ENCODE results near the gene DMD. TPM values are rescaled to one million over a fixed set of nuclear protein-coding genes. Genes with fewer than 3 reads are reported as not detected.

DMD gene
- total RNA-seq, 1 donor from 2014 or later, result 2.5 TPM

GRCh38 chrX:31179203-31179602 lies 2032.1 kb downstream of the DMD start:
- Histone ChIP-seq H3K27me3 (ENCODE audit: control insufficient read depth, insufficient read depth, low read length) (no peaks in the 10 kb centered on the region), H3K4me3 (ENCODE audit: low read depth, low read length) (no peak overlapping the region), H3K36me3 (ENCODE audit: control insufficient read depth, insufficient read depth, low read length) (no peaks in the 10 kb centered on the region)
- no peak for DNase-seq (ENCODE audit: low read depth)
- no peak for TF ChIP-seq CTCF (IDR thresholded peaks at IDR 0.05; ENCODE audit: insufficient read depth, low read length, poor library complexity, severe bottlenecking)

DNA sequence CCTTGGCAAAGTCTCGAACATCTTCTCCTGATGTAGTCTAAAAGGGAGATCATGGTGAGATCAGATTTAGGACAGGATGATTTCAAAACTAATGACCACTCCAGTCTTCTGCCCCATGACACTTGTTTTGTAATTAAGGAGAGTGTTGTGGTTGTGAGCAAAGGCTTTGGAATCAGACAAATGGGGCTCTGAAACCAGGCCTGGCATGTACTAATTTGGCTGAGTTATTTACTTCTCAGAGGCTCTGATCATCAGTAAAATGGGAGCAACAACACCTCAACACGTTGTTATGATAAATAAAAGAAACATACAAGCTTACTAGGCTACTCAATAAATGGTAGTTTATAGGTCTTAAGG lies 2032.6 kb downstream of the DMD start:
- no peaks in the 10 kb centered on the region for H3K27me3 ChIP-seq (ENCODE audit: control insufficient read depth, insufficient read depth, low read length)
- H3K36me3 ChIP-seq (ENCODE audit: control insufficient read depth, insufficient read depth, low read length), result no peaks in the 10 kb centered on the region
- no peak for DNase-seq (ENCODE audit: low read depth)
- H3K4me3 ChIP-seq (ENCODE audit: low read depth, low read length), result no peak overlapping the region
- TF ChIP-seq CTCF (IDR thresholded peaks at IDR 0.05; ENCODE audit: insufficient read depth, low read length, poor library complexity, severe bottlenecking), result no peak

DNA sequence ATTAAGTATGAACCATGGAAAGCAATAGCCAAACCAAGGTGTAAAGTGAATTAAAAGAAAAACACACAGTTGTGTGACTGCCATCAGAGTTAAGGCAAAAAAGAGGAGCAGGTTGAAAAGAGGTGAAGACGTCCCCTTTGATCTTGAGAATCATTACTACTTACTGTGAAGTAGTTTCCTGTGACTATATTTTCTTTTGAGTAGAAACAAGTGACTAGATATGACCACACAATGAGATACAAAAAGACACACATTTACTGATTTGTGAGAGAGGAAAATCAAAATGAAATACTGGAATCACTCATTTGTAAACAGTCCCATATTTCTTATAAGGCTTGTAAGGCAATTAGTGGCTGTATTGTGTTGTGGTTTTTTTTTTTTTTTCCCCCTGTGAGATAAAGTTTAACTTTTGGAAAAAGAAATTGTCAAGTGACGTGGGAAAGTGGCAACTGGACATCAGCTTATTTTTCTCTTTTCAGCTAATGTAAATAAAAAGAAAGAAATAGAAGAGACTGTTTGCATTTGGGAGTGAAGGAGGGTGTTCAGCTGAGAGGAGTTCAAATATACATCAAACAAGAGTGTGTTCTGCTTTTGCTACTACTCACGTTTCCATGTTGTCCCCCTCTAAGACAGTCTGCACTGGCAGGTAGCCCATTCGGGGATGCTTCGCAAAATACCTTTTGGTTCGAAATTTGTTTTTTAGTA lies 2033.1 kb downstream of the DMD start:
- no peak overlapping the region for H3K4me3 ChIP-seq (ENCODE audit: low read depth, low read length)
- TF ChIP-seq CTCF (IDR thresholded peaks at IDR 0.05; ENCODE audit: insufficient read depth, low read length, poor library complexity, severe bottlenecking), result no peak
- H3K27me3 ChIP-seq (ENCODE audit: control insufficient read depth, insufficient read depth, low read length), result no peaks in the 10 kb centered on the region
- no peaks in the 10 kb centered on the region for H3K36me3 ChIP-seq (ENCODE audit: control insufficient read depth, insufficient read depth, low read length)
- DNase-seq (ENCODE audit: low read depth), result no peak

DNA sequence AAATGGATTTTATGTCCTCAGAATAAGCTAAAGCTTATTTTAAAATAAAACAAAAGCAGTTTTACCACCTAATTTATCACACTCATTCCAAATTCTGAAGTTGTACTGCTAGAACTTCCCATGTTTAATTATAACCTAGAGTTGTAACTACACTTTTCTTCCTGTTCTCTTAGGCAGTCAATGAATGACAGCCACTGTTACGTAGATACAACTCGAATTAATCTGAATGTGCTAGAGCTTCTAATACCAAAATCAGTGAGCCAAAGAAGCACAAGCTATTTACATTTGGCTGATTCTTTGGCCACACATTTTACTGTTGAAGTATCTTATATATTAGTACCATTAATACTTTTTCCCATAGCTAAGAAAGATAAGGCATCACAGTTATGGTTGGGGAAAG lies 2040.6 kb downstream of the DMD start:
- DNase-seq (ENCODE audit: low read depth), result no peak
- no peak for TF ChIP-seq CTCF (IDR thresholded peaks at IDR 0.05; ENCODE audit: insufficient read depth, low read length, poor library complexity, severe bottlenecking)
- H3K36me3 ChIP-seq (ENCODE audit: control insufficient read depth, insufficient read depth, low read length), result no peaks in the 10 kb centered on the region
- no peaks in the 10 kb centered on the region for H3K27me3 ChIP-seq (ENCODE audit: control insufficient read depth, insufficient read depth, low read length)
- H3K4me3 ChIP-seq (ENCODE audit: low read depth, low read length), result no peak overlapping the region

DNA sequence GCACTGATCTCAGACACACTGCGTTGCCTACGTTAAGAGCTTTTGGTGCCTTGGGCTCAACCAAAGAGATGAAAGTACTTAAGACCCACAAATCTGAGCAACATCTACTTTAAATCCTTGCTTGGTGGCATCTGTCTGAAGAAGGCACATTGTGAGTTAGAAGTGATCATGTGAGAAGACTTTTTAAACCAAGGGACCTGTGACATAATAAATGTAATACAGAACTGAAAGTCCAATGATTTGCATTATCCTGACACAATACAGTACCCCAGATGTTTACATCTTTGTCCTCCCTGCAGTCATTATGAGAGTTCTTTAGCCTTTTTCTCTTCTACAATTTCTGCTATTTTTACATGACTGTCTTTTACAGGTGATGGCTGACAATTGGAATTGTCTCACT lies 2042.8 kb downstream of the DMD start:
- no peak for DNase-seq (ENCODE audit: low read depth)
- no peaks in the 10 kb centered on the region for H3K27me3 ChIP-seq (ENCODE audit: control insufficient read depth, insufficient read depth, low read length)
- no peaks in the 10 kb centered on the region for H3K36me3 ChIP-seq (ENCODE audit: control insufficient read depth, insufficient read depth, low read length)
- no peak for TF ChIP-seq CTCF (IDR thresholded peaks at IDR 0.05; ENCODE audit: insufficient read depth, low read length, poor library complexity, severe bottlenecking)
- H3K4me3 ChIP-seq (ENCODE audit: low read depth, low read length), result no peak overlapping the region

DNA sequence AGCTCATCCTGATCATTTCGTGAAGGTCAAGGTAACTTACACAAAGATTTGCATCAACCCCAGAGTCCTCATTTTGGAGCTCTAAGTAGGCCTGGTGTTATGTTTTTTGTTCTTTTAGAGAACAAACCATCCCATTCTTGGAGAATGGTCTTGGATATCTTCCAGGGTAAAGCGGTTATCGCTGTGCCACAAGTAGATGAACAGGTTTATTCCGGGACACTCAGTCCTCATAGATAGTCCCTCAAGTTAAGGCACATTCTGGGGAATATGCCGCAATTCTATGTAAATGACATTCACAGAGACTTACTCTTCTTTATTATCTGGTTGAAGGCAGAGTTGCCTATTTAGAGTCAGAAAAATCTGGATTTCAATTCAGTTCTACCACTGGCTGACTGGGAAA lies 2044.5 kb downstream of the DMD start:
- H3K4me3 ChIP-seq (ENCODE audit: low read depth, low read length), result no peak overlapping the region

More for the DNA sequence above, 2044.5 kb downstream of the DMD start:
- no peak for DNase-seq (ENCODE audit: low read depth)
- TF ChIP-seq CTCF (IDR thresholded peaks at IDR 0.05; ENCODE audit: insufficient read depth, low read length, poor library complexity, severe bottlenecking), result no peak
- no peaks in the 10 kb centered on the region for H3K27me3 ChIP-seq (ENCODE audit: control insufficient read depth, insufficient read depth, low read length)
- no peaks in the 10 kb centered on the region for H3K36me3 ChIP-seq (ENCODE audit: control insufficient read depth, insufficient read depth, low read length)

All from kidney epithelial cell (primary cell).